Measurements from ENCODE around the gene C1orf122. TPM values are rescaled to one million over a fixed set of nuclear protein-coding genes. Genes with fewer than 3 reads are reported as not detected.

Gene C1orf122
- total and polyA plus RNA-seq, 2 of the 8 experiments (the other 6 are each of a cell fraction or from before 2014, with no cell fraction given): 32.1 to 36.9 TPM

- Histone ChIP-seq H3K18ac (ENCODE audit: extremely low read depth, low read length) (no peak overlapping the region), H3K79me1 (ENCODE audit: low read depth, low read length) (no peaks in the 10 kb centered on the region), H4K20me1 (replicated peaks in 1 of 2; ENCODE audit: control insufficient read depth in 1 of 2, insufficient read depth in 2 of 2, low read length in 2 of 2) (peaks cover 4 to 8% of the 10 kb centered on the region in 2 experiments), H4K8ac (ENCODE audit: extremely low read depth, insufficient read depth, low read length) (no peak overlapping the region), H4K91ac (replicated peaks; ENCODE audit: insufficient read length, low read length) (no peak overlapping the region), H3K9me3 (ENCODE audit: insufficient read depth in 2 of 2, low read depth in 1 of 2, low read length in 1 of 2) (no peaks in the 10 kb centered on the region), H2BK15ac (ENCODE audit: low read length) (no peak overlapping the region), H3K4me3 (ENCODE audit: extremely low read depth in 1 of 4, insufficient read depth in 2 of 4, low read depth in 3 of 4, low read length in 4 of 4) (no peak overlapping the region), H3K27ac (ENCODE audit: low read depth, low read length) (no peak overlapping the region), H3K14ac (ENCODE audit: insufficient read length) (no peak overlapping the region), H2AK5ac (ENCODE audit: low read depth, low read length) (no peak overlapping the region), H3K4me2 (ENCODE audit: insufficient read depth in 1 of 2, low read depth in 2 of 2, low read length in 2 of 2) (no peak overlapping the region), H3K27me3 (replicated peaks in 1 of 4; ENCODE audit: control insufficient read depth in 3 of 4, extremely low read depth in 1 of 4, insufficient read depth in 3 of 4, low read length in 3 of 4) (no peaks in the 10 kb centered on the region), H2BK120ac (replicated peaks; ENCODE audit: low read depth, low read length) (no peak overlapping the region), H3K23me2 (ENCODE audit: low read depth, low read length) (no peaks in the 10 kb centered on the region), H2BK5ac (ENCODE audit: low read depth, low read length) (no peak overlapping the region), H3K9ac (replicated peaks in 1 of 4; ENCODE audit: extremely low read depth in 1 of 4, low read depth in 3 of 4, low read length in 3 of 4) (no peak overlapping the region), H2AFZ (ENCODE audit: low read length) (no peak overlapping the region), H4K5ac (ENCODE audit: insufficient read length, low read depth, low read length) (no peak overlapping the region), H3K23ac (ENCODE audit: insufficient read length) (no peak overlapping the region), H3K56ac (replicated peaks; ENCODE audit: insufficient read length, low read depth, low read length) (no peak overlapping the region), H3K79me2 (ENCODE audit: control insufficient read depth in 1 of 2, insufficient read depth in 2 of 2, low read length in 2 of 2) (no peaks in the 10 kb centered on the region; a peak in 2 of 4 replicates), H3K36me3 (ENCODE audit: control insufficient read depth in 2 of 4, insufficient read depth in 4 of 4, low read length in 3 of 4) (peaks cover 5 to 25% (median 14%) of the 10 kb centered on the region in 4 experiments; a peak in 6 of 8 replicates), H3K4me1 (replicated peaks in 1 of 4; ENCODE audit: control insufficient read depth in 3 of 4, insufficient read depth in 4 of 4, low read length in 3 of 4) (no peaks in the 10 kb centered on the region), H3K4ac (replicated peaks; ENCODE audit: insufficient read length, low read depth, low read length) (no peak overlapping the region), H2BK20ac (ENCODE audit: low read length) (no peak overlapping the region), H2BK12ac (ENCODE audit: low read depth, low read length) (no peak overlapping the region)
- WGBS, 2 experiments (ENCODE audit: extremely low coverage in 1 of 2, insufficient coverage in 1 of 2, insufficient read length in 1 of 2, insufficient replicate concordance in 2 of 2, low coverage in 1 of 2, low lambda C conversion rate in 2 of 2, missing lambda C conversion rate in 1 of 2): 100% methylated on average over 1 of the region's 1 CpG; no CpG with 5 or more reads in 1 of the 2 experiments
- DNase-seq (ENCODE audit: low read depth in 1 of 2, low spot score in 2 of 2) (no peak), FAIRE-seq (no peak)
- CTCF ChIA-PET (ENCODE audit: partially characterized antibody): interaction anchor here (0.8 to 1.2 kb wide), 2 partner anchors 11 to 29 kb away, joined by 3 to 5 read pairs; no protein-coding TSS in a partner anchor
- POLR2A ChIA-PET (ENCODE audit: partially characterized antibody): interaction anchor here (1.0 to 1.6 kb wide), 3 partner anchors 10 to 35 kb away, joined by 3 to 4 read pairs (median 3); partner anchors contain the start of gene MTF1
- TF ChIP-seq CTBP2 (IDR thresholded peaks at IDR 0.05; ENCODE audit: borderline replicate concordance, insufficient read depth, insufficient read length, low read length) (no peak), ZNF274 (IDR thresholded peaks at IDR 0.05; ENCODE audit: borderline replicate concordance, extremely low read depth, low read length) (no peak), ATF3 (IDR thresholded peaks at IDR 0.05; ENCODE audit: insufficient read depth, low read depth, low read length) (no peak), RNF2 (IDR thresholded peaks at IDR 0.05; ENCODE audit: borderline replicate concordance, low read depth, low read length, missing control alignments, poor library complexity, severe bottlenecking) (no peak), TEAD4 (IDR thresholded peaks at IDR 0.05; ENCODE audit: low read depth, low read length) (no peak), SP2 (IDR thresholded peaks at IDR 0.05; ENCODE audit: low read length) (no peak), SP4 (IDR thresholded peaks at IDR 0.05; ENCODE audit: low read length) (no peak), TCF12 (IDR thresholded peaks at IDR 0.05; ENCODE audit: low read depth, low read length) (no peak), SRF (IDR thresholded peaks at IDR 0.05; ENCODE audit: low read depth, low read length) (no peak), POLR2AphosphoS5 (IDR thresholded peaks at IDR 0.05; ENCODE audit: low read depth, low read length) (no peak), CBX5 (IDR thresholded peaks at IDR 0.05; ENCODE audit: low read depth, low read length) (no peak), CHD1 (IDR thresholded peaks at IDR 0.05; ENCODE audit: low read depth, low read length) (no peak), MAFK (IDR thresholded peaks at IDR 0.05; ENCODE audit: low read depth, low read length) (no peak), KDM4A (IDR thresholded peaks at IDR 0.05; ENCODE audit: low read depth, low read length, severe bottlenecking) (no peak)
Measured at GRCh38 chr1:37840711-37841110, 33.1 kb downstream of the C1orf122 start.
